Activated T-cell treated with anti-CD3 and anti-CD28 coated beads, Interleukin-2, amount 50 U/mL, for 1 hour (primary cell): ENCODE data around the gene PCDH15.

Experiments used
- DNase-seq: peaks from one replicate; pipeline ENCODE4 v3.0.0-alpha.2; 2020

The PCDH15 gene

DNA sequence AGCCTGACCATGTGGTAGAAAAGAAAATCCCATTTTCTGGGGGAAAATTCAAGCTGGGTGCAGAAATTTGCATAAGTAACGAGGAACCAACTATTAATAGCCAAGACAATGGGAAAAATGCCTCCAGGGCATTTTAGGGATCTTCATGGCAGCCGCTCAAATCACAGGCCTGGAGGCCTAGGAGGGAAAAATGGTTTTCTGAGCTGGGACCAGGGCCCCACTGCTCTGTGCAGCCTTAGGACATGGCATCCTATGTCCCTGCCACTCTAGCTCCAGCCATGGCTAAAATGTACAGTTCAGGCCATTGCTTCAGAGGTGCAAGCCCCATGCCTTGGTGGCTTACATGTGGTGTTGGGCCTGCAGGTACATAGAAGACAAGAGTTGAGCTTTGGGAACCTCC, 459.0 kb downstream of the PCDH15 start:
- DNase-seq = no peak

DNA sequence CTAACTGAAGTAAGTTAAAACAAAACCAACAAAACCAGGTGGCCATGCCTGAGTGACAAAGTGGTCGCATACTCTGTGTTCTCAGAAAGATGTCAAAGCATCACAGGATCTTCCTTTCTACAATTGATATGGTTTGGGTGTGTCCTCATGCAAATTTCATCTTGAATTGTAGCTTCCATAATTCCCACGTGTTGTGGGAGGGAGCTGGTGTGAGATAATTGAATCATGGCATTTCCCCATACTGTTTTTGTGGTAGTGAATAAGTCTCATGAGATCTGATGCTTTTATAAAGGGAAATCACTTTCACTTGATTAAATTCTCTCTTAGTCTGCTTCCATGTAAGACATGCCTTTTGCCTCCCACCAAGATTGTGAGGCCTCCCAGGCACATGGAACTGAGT, 465.7 kb downstream of the PCDH15 start:
- no peak for DNase-seq

GRCh38 chr10:54319341-54319740, 481.7 kb downstream of the PCDH15 start:
- DNase-seq = no peak

DNA sequence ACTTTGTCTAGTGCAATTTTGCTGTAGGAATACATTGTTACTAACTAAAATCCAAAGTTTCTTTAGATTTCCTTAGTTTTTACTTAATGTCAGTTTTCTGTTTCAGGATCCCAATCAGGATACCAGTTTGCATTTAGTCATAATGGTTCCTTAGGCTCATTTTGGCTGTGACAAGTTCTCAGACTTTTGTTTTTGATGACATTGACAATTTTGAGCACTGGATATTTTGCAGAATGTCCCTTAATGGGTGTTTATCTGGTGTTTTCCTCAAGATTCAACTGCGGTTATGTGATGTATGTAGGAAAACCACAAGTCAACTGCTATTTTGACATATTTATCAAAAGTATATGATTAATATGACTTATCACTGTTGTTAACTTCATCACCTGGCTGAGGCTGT, 482.6 kb downstream of the PCDH15 start:
- no peak for DNase-seq

- no peak for DNase-seq
Observed at GRCh38 chr10:54314430-54314829, 486.6 kb downstream of the PCDH15 start.

GRCh38 chr10:54284526-54285193, 516.4 kb downstream of the PCDH15 start:
- no peak for DNase-seq

DNA sequence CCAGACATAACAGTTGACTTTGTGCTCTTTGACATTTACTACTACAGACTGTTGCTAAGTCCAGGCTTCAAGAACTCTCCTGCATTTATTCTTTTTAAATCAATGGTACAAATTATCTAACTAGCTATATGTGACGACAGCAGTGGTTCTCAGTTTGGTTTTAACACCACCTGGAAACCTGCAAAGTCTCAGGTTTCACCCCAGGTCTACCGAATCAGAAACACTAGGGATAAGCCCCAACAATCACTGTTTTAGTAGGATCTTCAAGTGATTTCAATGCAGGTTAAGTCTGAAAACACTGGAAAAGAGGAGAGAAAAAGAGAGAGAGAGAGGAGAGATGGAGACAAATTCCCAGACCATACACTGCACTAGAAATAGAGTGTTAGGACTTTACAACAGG, 519.0 kb downstream of the PCDH15 start:
- no peak for DNase-seq

DNA sequence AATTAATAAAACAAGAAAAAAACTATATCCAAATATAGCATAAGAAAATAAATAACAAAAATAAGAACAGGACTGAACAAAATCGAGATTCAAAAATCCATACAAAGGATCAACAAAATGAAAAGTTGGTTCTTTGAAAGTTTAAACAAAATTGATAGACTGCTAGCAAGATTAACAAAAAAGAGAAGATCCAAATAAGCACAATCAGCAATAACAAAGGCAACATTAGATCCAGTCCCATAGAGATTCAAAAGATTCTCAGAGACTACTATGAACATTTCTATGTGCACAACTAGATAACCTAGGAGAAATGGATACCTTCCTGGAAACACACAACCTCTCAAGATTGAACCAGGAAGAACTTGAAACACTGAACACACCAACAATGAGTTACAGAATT, 534.6 kb downstream of the PCDH15 start:
- DNase-seq = no peak

DNA sequence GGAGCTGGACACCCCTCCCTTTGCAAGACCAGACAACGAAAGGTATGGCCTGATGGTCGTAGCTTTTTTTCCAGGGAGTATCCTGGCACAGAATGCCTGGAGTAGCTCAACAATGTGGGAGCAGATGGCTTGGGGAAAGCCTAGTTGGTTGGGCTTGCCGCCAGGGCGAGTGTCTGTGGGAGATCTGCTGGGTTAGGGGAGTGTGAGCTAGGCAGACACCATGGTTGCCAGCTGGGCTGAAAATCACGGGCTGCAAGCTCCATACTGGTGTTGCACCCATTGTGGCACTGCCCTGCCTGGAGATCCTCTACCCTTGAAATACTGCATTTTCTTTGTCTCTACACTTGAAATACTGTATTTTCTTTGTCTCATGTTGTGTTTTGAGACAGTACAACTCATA, 538.3 kb downstream of the PCDH15 start:
- no peak for DNase-seq

GRCh38 chr10:54259104-54259503, 541.9 kb downstream of the PCDH15 start:
- DNase-seq = no peak

GRCh38 chr10:54234832-54235231, 566.2 kb downstream of the PCDH15 start:
- no peak for DNase-seq

DNA sequence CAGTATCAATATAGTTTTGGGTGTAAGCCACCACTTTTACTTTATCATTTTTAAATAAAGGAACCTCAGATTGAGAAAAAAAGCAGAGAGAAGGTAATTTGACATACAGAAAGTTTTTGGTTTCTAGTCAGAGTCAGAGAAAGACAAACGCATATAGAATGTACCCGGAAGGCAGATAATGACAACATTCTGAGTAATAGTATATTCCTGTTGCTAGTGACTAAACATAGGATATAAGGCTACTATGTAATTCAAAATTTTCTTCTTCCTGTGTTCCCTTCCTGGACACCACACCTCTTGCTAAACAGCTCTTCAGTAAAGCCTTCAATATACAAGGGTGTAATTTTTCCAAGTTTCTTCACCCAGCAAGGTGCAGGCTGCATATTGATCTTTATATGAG, 597.6 kb downstream of the PCDH15 start:
- DNase-seq = no peak

DNA sequence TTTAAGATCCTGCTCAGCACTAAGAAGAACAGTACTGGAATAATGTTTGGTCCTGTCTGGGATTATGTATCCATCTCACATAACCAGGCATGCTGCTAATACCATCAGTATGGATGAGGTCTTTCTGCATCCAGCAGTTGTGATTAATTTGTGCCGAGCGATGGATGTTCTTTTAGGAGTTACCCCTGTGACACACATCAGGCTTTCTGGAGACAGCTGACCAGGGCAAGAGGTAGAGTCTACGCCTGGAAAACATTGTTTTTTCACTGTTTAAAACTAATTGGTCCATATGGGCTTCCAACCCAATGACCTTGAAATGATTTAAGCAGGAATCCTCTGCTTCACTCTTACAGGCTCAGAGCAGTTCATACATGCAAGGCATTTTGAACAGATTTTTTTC, 603.0 kb downstream of the PCDH15 start:
- no peak for DNase-seq

DNA sequence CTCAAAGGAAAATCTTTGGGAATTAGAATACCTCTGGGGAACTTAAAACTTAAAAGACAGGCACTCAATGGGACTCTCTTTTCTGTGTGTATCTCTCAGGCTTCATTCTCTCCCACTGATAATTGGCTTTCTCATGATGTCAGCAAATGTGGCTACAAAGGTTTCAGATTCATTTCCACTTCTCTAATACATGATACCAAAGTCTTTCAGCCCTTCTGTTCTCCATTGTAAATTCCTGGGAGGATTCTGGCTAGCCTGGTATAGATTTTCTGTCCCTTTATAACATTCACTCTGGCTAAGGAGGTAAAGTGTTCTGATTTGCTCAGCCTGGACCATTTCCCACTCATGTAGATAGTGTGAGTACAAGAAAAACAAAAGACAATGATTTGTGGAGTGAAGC, 606.2 kb downstream of the PCDH15 start:
- DNase-seq = no peak

GRCh38 chr10:54159924-54160323, 641.1 kb downstream of the PCDH15 start:
- DNase-seq = no peak

DNA sequence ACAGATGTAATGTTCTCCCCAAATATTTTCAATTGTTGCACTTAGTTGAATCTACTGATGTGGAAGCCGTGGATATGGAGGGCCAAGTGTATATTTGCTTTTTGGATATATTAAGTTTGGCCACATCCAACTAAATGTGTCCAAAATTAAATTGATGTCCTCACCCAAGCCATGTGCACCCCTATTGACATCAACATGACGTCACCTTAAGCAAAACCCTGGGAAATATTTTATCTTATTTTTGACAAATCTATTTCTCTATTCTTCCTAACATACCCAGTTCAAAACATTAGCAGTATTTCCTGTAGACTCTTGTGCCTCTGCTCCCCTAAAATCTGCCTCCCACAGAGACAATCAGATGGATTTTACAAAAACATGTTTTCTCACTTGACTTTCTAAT, 652.5 kb downstream of the PCDH15 start:
- DNase-seq = no peak

- DNase-seq = no peak
Observed at GRCh38 chr10:54139819-54140428, 661.1 kb downstream of the PCDH15 start.

GRCh38 chr10:54137396-54137795, 663.6 kb downstream of the PCDH15 start:
- DNase-seq = no peak

DNA sequence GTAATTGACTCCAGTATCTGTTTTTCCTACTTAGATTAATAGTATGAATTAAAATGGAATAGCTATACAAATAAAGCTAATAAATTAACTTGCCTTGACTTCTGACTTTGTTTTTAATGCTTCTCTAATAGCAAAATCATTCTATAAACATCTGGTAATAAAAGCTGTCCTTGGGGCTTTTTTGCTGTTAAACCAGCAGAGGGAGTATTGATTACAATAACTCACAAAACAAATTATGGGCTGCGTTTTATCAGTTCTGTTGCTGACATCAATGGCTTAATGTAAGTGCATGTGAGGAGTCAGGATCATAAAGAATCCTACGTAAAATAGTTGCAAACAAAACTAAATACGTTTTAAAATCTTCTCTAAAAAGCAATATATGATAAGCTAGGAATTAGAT, 667.8 kb downstream of the PCDH15 start:
- no peak for DNase-seq

- DNase-seq = no peak
Observed at GRCh38 chr10:54131833-54132232, 669.2 kb downstream of the PCDH15 start.

- no peak for DNase-seq
Observed at GRCh38 chr10:54130394-54130793, 670.6 kb downstream of the PCDH15 start.

GRCh38 chr10:54125098-54125747, 675.8 kb downstream of the PCDH15 start:
- DNase-seq = no peak

GRCh38 chr10:54124209-54124885, 676.7 kb downstream of the PCDH15 start:
- DNase-seq = no peak

GRCh38 chr10:54120806-54121205, 680.2 kb downstream of the PCDH15 start:
- DNase-seq = no peak
